ENCODE measurements around the gene HDAC4.

Gene HDAC4

GRCh38 chr2:239082425-239082824 is 318.4 kb downstream of the HDAC4 start:
- no peaks in the 10 kb centered on the region for H3K4me1 ChIP-seq (ENCODE audit: low read length)
- no peak overlapping the region for H2AFZ ChIP-seq (ENCODE audit: low read length)
- no peaks in the 10 kb centered on the region for H3K27me3 ChIP-seq (replicated peaks; ENCODE audit: insufficient read depth, low read length)
- no peaks in the 10 kb centered on the region for H4K20me1 ChIP-seq (ENCODE audit: insufficient read depth, low read length)
- no peak overlapping the region for H3K4me2 ChIP-seq (ENCODE audit: low read depth, low read length)
- no peak overlapping the region for H3K9ac ChIP-seq (ENCODE audit: low read length)
- no peaks in the 10 kb centered on the region for H3K9me2 ChIP-seq (replicated peaks; ENCODE audit: insufficient read depth, low read length)
- H3K36me3 ChIP-seq (replicated peaks; ENCODE audit: insufficient read depth, low read length): no peaks in the 10 kb centered on the region
- H3F3A ChIP-seq (ENCODE audit: insufficient read depth, low read length): no peaks in the 10 kb centered on the region
- TF ChIP-seq EZH2 (optimal IDR thresholded peaks at IDR 0.05; ENCODE audit: low read depth, low read length) (no peak), CTCF (IDR thresholded peaks at IDR 0.05; ENCODE audit: low read length) (no peak), EZH2phosphoT487 (IDR thresholded peaks at IDR 0.05; ENCODE audit: low read length) (no peak)
- DNase-seq: no peak
- no peak overlapping the region for H3K4me3 ChIP-seq (ENCODE audit: low read length)
- no peak overlapping the region for H3K27ac ChIP-seq (ENCODE audit: low read length)
- no peaks in the 10 kb centered on the region for H3K79me2 ChIP-seq (ENCODE audit: low read length)
- H3K9me3 ChIP-seq (replicated peaks; ENCODE audit: insufficient read depth, low read length): no peaks in the 10 kb centered on the region

GRCh38 chr2:239081622-239082021 is 319.2 kb downstream of the HDAC4 start:
- no peaks in the 10 kb centered on the region for H3K4me1 ChIP-seq (ENCODE audit: low read length)
- TF ChIP-seq EZH2 (optimal IDR thresholded peaks at IDR 0.05; ENCODE audit: low read depth, low read length) (no peak), CTCF (IDR thresholded peaks at IDR 0.05; ENCODE audit: low read length) (no peak), EZH2phosphoT487 (IDR thresholded peaks at IDR 0.05; ENCODE audit: low read length) (no peak)
- H3F3A ChIP-seq (ENCODE audit: insufficient read depth, low read length): no peaks in the 10 kb centered on the region
- H3K4me3 ChIP-seq (ENCODE audit: low read length): no peak overlapping the region
- DNase-seq: no peak
- no peak overlapping the region for H3K27ac ChIP-seq (ENCODE audit: low read length)
- no peaks in the 10 kb centered on the region for H3K9me2 ChIP-seq (replicated peaks; ENCODE audit: insufficient read depth, low read length)
- H3K9me3 ChIP-seq (replicated peaks; ENCODE audit: insufficient read depth, low read length): no peaks in the 10 kb centered on the region
- H3K4me2 ChIP-seq (ENCODE audit: low read depth, low read length): no peak overlapping the region
- H3K36me3 ChIP-seq (replicated peaks; ENCODE audit: insufficient read depth, low read length): no peaks in the 10 kb centered on the region
- H2AFZ ChIP-seq (ENCODE audit: low read length): no peak overlapping the region
- H4K20me1 ChIP-seq (ENCODE audit: insufficient read depth, low read length): no peaks in the 10 kb centered on the region
- H3K27me3 ChIP-seq (replicated peaks; ENCODE audit: insufficient read depth, low read length): no peaks in the 10 kb centered on the region
- no peaks in the 10 kb centered on the region for H3K79me2 ChIP-seq (ENCODE audit: low read length)
- no peak overlapping the region for H3K9ac ChIP-seq (ENCODE audit: low read length)

DNA sequence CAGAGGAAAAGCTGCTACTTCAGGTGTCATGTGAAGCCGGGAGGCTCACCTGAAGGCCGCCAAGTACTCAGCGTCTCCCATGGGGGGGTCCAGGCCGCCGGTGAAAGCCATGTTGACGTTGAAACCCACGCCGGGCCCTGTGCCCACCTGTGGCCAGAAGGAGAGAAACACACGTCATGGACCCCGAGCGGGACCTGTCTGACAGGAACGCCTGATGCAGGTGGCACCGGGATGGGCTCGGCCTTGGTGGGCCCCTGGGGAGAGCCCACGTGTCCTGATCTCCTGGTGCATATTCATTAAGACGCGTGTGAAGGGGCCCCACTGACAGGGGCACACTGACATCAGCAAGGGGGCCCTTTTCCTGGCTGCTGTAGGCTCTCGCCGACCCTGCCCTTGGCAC is 319.8 kb downstream of the HDAC4 start:
- H3K4me3 ChIP-seq (ENCODE audit: low read length): no peak overlapping the region
- no peak overlapping the region for H3K27ac ChIP-seq (ENCODE audit: low read length)
- no peak for DNase-seq
- H3K9me2 ChIP-seq (replicated peaks; ENCODE audit: insufficient read depth, low read length): no peaks in the 10 kb centered on the region
- H3F3A ChIP-seq (ENCODE audit: insufficient read depth, low read length): no peaks in the 10 kb centered on the region
- TF ChIP-seq CTCF (IDR thresholded peaks at IDR 0.05; ENCODE audit: low read length): no peak
- TF ChIP-seq EZH2phosphoT487 (IDR thresholded peaks at IDR 0.05; ENCODE audit: low read length): no peak
- no peak for TF ChIP-seq EZH2 (optimal IDR thresholded peaks at IDR 0.05; ENCODE audit: low read depth, low read length)
- H3K4me1 ChIP-seq (ENCODE audit: low read length): no peaks in the 10 kb centered on the region
- H4K20me1 ChIP-seq (ENCODE audit: insufficient read depth, low read length): no peaks in the 10 kb centered on the region
- H3K4me2 ChIP-seq (ENCODE audit: low read depth, low read length): no peak overlapping the region
- no peak overlapping the region for H3K9ac ChIP-seq (ENCODE audit: low read length)
- H3K36me3 ChIP-seq (replicated peaks; ENCODE audit: insufficient read depth, low read length): no peaks in the 10 kb centered on the region
- H3K27me3 ChIP-seq (replicated peaks; ENCODE audit: insufficient read depth, low read length): no peaks in the 10 kb centered on the region
- H3K79me2 ChIP-seq (ENCODE audit: low read length): no peaks in the 10 kb centered on the region
- no peak overlapping the region for H2AFZ ChIP-seq (ENCODE audit: low read length)
- no peaks in the 10 kb centered on the region for H3K9me3 ChIP-seq (replicated peaks; ENCODE audit: insufficient read depth, low read length)
